Activated CD8-positive, alpha-beta T cell treated with anti-CD3 and anti-CD28 coated beads, Interleukin-2, amount 10 ng/mL, durations not matched to agents 7 days and 5 days (primary cell): ENCODE measurements around the gene ZNF726. TPM values are rescaled to one million over a fixed set of nuclear protein-coding genes. Genes with fewer than 3 reads are reported as not detected.
"Not testable (repeated sequence)": the region's sequence is repeated elsewhere in the genome, so short reads cannot be mapped to it uniquely, and the experiment has no call there.

ENCODE experiments used
- ATAC-seq: fragments of 150-1000 bp; cut with Tn5 transposase; one replicate; pipeline ENCODE4 v1.10.0; 2021; ENCODE audit warnings: moderate library complexity
- CTCF ChIA-PET: fragments of 350-600 bp; sonication (Branson Sonifier 250); formaldehyde crosslinking; loops from one replicate; lab custom pipeline; 2021; ENCODE audit warnings: antibody characterized with exemption; lab: Charles Lee
- POLR2A ChIA-PET: fragments of 350-600 bp; sonication (Branson Sonifier 250); formaldehyde crosslinking; loops from one replicate; lab custom pipeline; 2021; ENCODE audit warnings: antibody characterized with exemption; lab: Charles Lee
- DNase-seq: peaks from one replicate; pipeline ENCODE4 v3.0.0-alpha.2; 2020
- H3K27ac Mint-ChIP-seq: one replicate; pipeline ENCODE4 v1.8.0; 2021; ENCODE audit warnings: mild to moderate bottlenecking, mixed read lengths
- H3K27me3 Mint-ChIP-seq: one replicate; pipeline ENCODE4 v1.8.0; 2021; ENCODE audit warnings: low read depth, mixed read lengths
- H3K36me3 Mint-ChIP-seq: one replicate; pipeline ENCODE4 v1.8.0; 2021; ENCODE audit warnings: low read depth, mixed read lengths
- H3K4me1 Mint-ChIP-seq: one replicate; pipeline ENCODE4 v1.8.0; 2021; ENCODE audit warnings: low read depth, mixed read lengths
- H3K4me3 Mint-ChIP-seq: one replicate; pipeline ENCODE4 v1.8.0; 2021; ENCODE audit warnings: mild to moderate bottlenecking, mixed read lengths
- H3K9me3 Mint-ChIP-seq: one replicate; pipeline ENCODE4 v1.8.0; 2022; ENCODE audit warnings: mixed read lengths; ENCODE audit not compliant: insufficient read depth
- total RNA-seq, 2 experiments: library from RNA; stranded (reverse); gene quantifications; one replicate each; pipeline ENCODE4 v1.2.3, GENCODE V29; 2021

The ZNF726 gene
- 10 to 100 TPM; 16.6 to 16.7 TPM for total RNA-seq

GRCh38 chr19:23914402-23915286, at the start of gene ZNF726:
TSS of gene ZNF726 (plus strand) at chr19:23914886. CDS start at chr19:23914995, 109 bp downstream.
- ATAC-seq (peak; percentile 99), DNase-seq (peak; percentile 94)
- CTCF ChIA-PET = interaction anchor here (0.5 kb wide), 1 partner anchor 549 kb away, joined by 4 read pairs; no protein-coding TSS in a partner anchor
- Mint-ChIP-seq H3K36me3 (peaks cover 54% of the 10 kb centered on the region), H3K9me3 (peaks cover 32% of the 10 kb centered on the region), H3K27me3 (no peaks in the 10 kb centered on the region), H3K4me3 (peak within 1 kb of the TSS; percentile 95), H3K27ac (peak within 1 kb of the TSS; percentile 99), H3K4me1 (peaks cover 23% of the 10 kb centered on the region)
- POLR2A ChIA-PET = interaction anchor here (0.7 to 2.3 kb wide), 16 partner anchors 16 to 840 kb away, joined by 3 to 26 read pairs (median 4); partner anchors contain the start of genes ZNF254, ZNF675, ZNF681 and ZNF724

- ATAC-seq (no peak), DNase-seq (no peak)
- POLR2A ChIA-PET = no interaction called here
- CTCF ChIA-PET = no interaction called here
- Mint-ChIP-seq H3K9me3 (peaks cover 25% of the 10 kb centered on the region), H3K4me1 (no peaks in the 10 kb centered on the region), H3K27ac (no peak overlapping the region), H3K4me3 (no peak overlapping the region), H3K36me3 (no peaks in the 10 kb centered on the region), H3K27me3 (no peaks in the 10 kb centered on the region)
These were observed 46.8 kb upstream of the ZNF726 start for GRCh38 chr19:23867895-23868294.

- POLR2A ChIA-PET = no interaction called here
- no peaks in the 10 kb centered on the region for H3K4me1 Mint-ChIP-seq
- no peaks in the 10 kb centered on the region for H3K27me3 Mint-ChIP-seq
- no peaks in the 10 kb centered on the region for H3K36me3 Mint-ChIP-seq
- peaks cover 24% of the 10 kb centered on the region for H3K9me3 Mint-ChIP-seq
- H3K4me3 Mint-ChIP-seq = no peak overlapping the region
- H3K27ac Mint-ChIP-seq = no peak overlapping the region
- no peak for DNase-seq
- CTCF ChIA-PET = no interaction called here
- no peak for ATAC-seq
These were observed 46.1 kb upstream of the ZNF726 start for GRCh38 chr19:23868630-23869029.

- ChIA-PET POLR2A (no interaction called here), CTCF (no interaction called here)
- Mint-ChIP-seq H3K4me3 (no peak overlapping the region), H3K27me3 (no peaks in the 10 kb centered on the region), H3K36me3 (no peaks in the 10 kb centered on the region), H3K4me1 (no peaks in the 10 kb centered on the region), H3K9me3 (peaks cover 5% of the 10 kb centered on the region), H3K27ac (no peak overlapping the region)
- ATAC-seq (no peak), DNase-seq (no peak)
These were observed 42.3 kb upstream of the ZNF726 start for GRCh38 chr19:23872282-23872919.

GRCh38 chr19:23876261-23876660, 38.4 kb upstream of the ZNF726 start:
- Mint-ChIP-seq H3K9me3 (peaks cover 4% of the 10 kb centered on the region), H3K4me3 (no peak overlapping the region), H3K36me3 (no peaks in the 10 kb centered on the region), H3K4me1 (no peaks in the 10 kb centered on the region), H3K27me3 (no peaks in the 10 kb centered on the region), H3K27ac (no peak overlapping the region)
- POLR2A ChIA-PET = no interaction called here
- CTCF ChIA-PET = no interaction called here
- ATAC-seq = no peak
- no peak for DNase-seq

- H3K27ac Mint-ChIP-seq, DNase-seq, H3K27me3 Mint-ChIP-seq, H3K9me3 Mint-ChIP-seq, POLR2A ChIA-PET, H3K4me1 Mint-ChIP-seq, H3K36me3 Mint-ChIP-seq, CTCF ChIA-PET, H3K4me3 Mint-ChIP-seq, ATAC-seq: not testable (repeated sequence)
These were observed 37.9 kb upstream of the ZNF726 start for GRCh38 chr19:23876756-23877155.

GRCh38 chr19:23882493-23882892, 32.2 kb upstream of the ZNF726 start:
- Mint-ChIP-seq H3K27me3 (no peaks in the 10 kb centered on the region), H3K9me3 (peaks cover 13% of the 10 kb centered on the region), H3K4me3 (no peak overlapping the region), H3K4me1 (no peaks in the 10 kb centered on the region), H3K27ac (no peak overlapping the region), H3K36me3 (no peaks in the 10 kb centered on the region)
- CTCF ChIA-PET = no interaction called here
- POLR2A ChIA-PET = no interaction called here
- no peak for DNase-seq
- no peak for ATAC-seq

- no peaks in the 10 kb centered on the region for H3K36me3 Mint-ChIP-seq
- ATAC-seq (no peak), DNase-seq (no peak)
- CTCF ChIA-PET = no interaction called here
- no peaks in the 10 kb centered on the region for H3K4me1 Mint-ChIP-seq
- H3K9me3 Mint-ChIP-seq = peaks cover 10% of the 10 kb centered on the region
- no peaks in the 10 kb centered on the region for H3K27me3 Mint-ChIP-seq
- POLR2A ChIA-PET = no interaction called here
- no peak overlapping the region for H3K4me3 Mint-ChIP-seq
- H3K27ac Mint-ChIP-seq = no peak overlapping the region
These were observed 30.3 kb upstream of the ZNF726 start for GRCh38 chr19:23884363-23884762.

GRCh38 chr19:23887642-23888041, 27.0 kb upstream of the ZNF726 start:
- H3K4me1 Mint-ChIP-seq = no peaks in the 10 kb centered on the region
- POLR2A ChIA-PET = no interaction called here
- CTCF ChIA-PET = no interaction called here
- DNase-seq = no peak
- no peaks in the 10 kb centered on the region for H3K27me3 Mint-ChIP-seq
- no peak overlapping the region for H3K4me3 Mint-ChIP-seq
- no peaks in the 10 kb centered on the region for H3K36me3 Mint-ChIP-seq
- no peak for ATAC-seq
- no peak overlapping the region for H3K27ac Mint-ChIP-seq
- H3K9me3 Mint-ChIP-seq = peaks cover 10% of the 10 kb centered on the region

- H3K27me3 Mint-ChIP-seq, CTCF ChIA-PET, ATAC-seq, H3K27ac Mint-ChIP-seq, DNase-seq, H3K4me1 Mint-ChIP-seq, POLR2A ChIA-PET, H3K4me3 Mint-ChIP-seq, H3K36me3 Mint-ChIP-seq: not testable (repeated sequence)
- peaks cover 10% of the 10 kb centered on the region for H3K9me3 Mint-ChIP-seq
These were observed 18.6 kb upstream of the ZNF726 start for GRCh38 chr19:23896096-23896495.

GRCh38 chr19:23896912-23897311, 17.8 kb upstream of the ZNF726 start:
- H3K9me3 Mint-ChIP-seq = peaks cover 15% of the 10 kb centered on the region
- no peak overlapping the region for H3K27ac Mint-ChIP-seq
- no peaks in the 10 kb centered on the region for H3K27me3 Mint-ChIP-seq
- ChIA-PET CTCF (no interaction called here), POLR2A (no interaction called here)
- H3K4me1 Mint-ChIP-seq = no peaks in the 10 kb centered on the region
- DNase-seq (no peak), ATAC-seq (no peak)
- H3K36me3 Mint-ChIP-seq = no peaks in the 10 kb centered on the region
- H3K4me3 Mint-ChIP-seq = no peak overlapping the region

- Mint-ChIP-seq H3K4me3 (no peak overlapping the region), H3K9me3 (peaks cover 24% of the 10 kb centered on the region), H3K27ac (no peak overlapping the region), H3K27me3 (no peaks in the 10 kb centered on the region), H3K4me1 (no peaks in the 10 kb centered on the region), H3K36me3 (no peaks in the 10 kb centered on the region)
- ChIA-PET POLR2A (no interaction called here), CTCF (no interaction called here)
- DNase-seq (no peak), ATAC-seq (no peak)
These were observed 13.3 kb upstream of the ZNF726 start for GRCh38 chr19:23901360-23901759.
